PC-9 (cell line): ENCODE results near the gene KCTD13. TPM values are rescaled to one million over a fixed set of nuclear protein-coding genes. Genes with fewer than 3 reads are reported as not detected.
"Not testable (repeated sequence)": the region's sequence is repeated elsewhere in the genome, so short reads cannot be mapped to it uniquely, and the experiment has no call there.

ENCODE experiments used
- BruUV-seq: library from RNA; stranded (reverse); fragments of 400-500 nt; replicated peaks from 2 replicates; lab custom pipeline; 2021; lab: Mats Ljungman, UMichigan
- CTCF ChIA-PET: fragments of 300-600 bp; sonication (Branson Sonifier 250); formaldehyde crosslinking; loops from one replicate; lab custom pipeline; 2022; ENCODE audit warnings: antibody characterized with exemption; lab: Charles Lee
- POLR2A ChIA-PET: fragments of 300-600 bp; sonication (Branson Sonifier 250); formaldehyde crosslinking; loops from one replicate; lab custom pipeline; 2022; ENCODE audit warnings: antibody characterized with exemption; ENCODE audit not compliant: unreplicated experiment; lab: Charles Lee
- DNase-seq, 2 experiments: peaks; one replicate each; pipeline versions ENCODE4 v3.0.0 to v3.0.0-alpha.2; 2015 to 2022; ENCODE audit warnings: mixed read lengths in 1 of 2
- H2AFZ ChIP-seq: fragments of 200-600 bp; sonication (generic); 2 replicates; pipeline ENCODE4 v1.8.1; 2017; ENCODE audit warnings: antibody characterized with exemption
- H3F3A ChIP-seq: fragments of 200-600 bp; sonication (generic); 2 replicates; pipeline ENCODE4 v1.8.1; 2017; ENCODE audit warnings: antibody characterized with exemption, mild to moderate bottlenecking, low read depth; ENCODE audit not compliant: insufficient read depth
- H3K27ac ChIP-seq: fragments of 200-600 bp; sonication (generic); 2 replicates; pipeline ENCODE4 v1.6.1; 2016; ENCODE audit warnings: mixed run types
- H3K27me3 ChIP-seq: fragments of 200-600 bp; sonication (generic); 2 replicates; pipeline ENCODE4 v1.6.1; 2016; ENCODE audit warnings: low read depth, mixed run types; ENCODE audit not compliant: insufficient read depth
- H3K36me3 ChIP-seq: fragments of 200-600 bp; sonication (generic); 2 replicates; pipeline ENCODE4 v1.6.1; 2016; ENCODE audit warnings: low read depth, mixed run types
- H3K4me1 ChIP-seq: fragments of 200-600 bp; sonication (generic); replicated peaks from 2 replicates; pipeline ENCODE4 v1.6.1; 2016; ENCODE audit warnings: mixed run types; ENCODE audit not compliant: insufficient read depth
- H3K4me2 ChIP-seq: fragments of 200-600 bp; sonication (generic); 2 replicates; pipeline ENCODE4 v1.6.1; 2017; ENCODE audit warnings: mixed run types
- H3K4me3 ChIP-seq: fragments of 200-600 bp; sonication (generic); 2 replicates; pipeline ENCODE4 v1.6.1; 2016; ENCODE audit warnings: mixed run types
- H3K79me2 ChIP-seq: fragments of 200-600 bp; sonication (generic); 2 replicates; pipeline ENCODE4 v1.6.1; 2017; ENCODE audit warnings: low read depth, mixed run types
- H3K9me2 ChIP-seq: fragments of 200-600 bp; sonication (generic); 2 replicates; pipeline ENCODE4 v1.8.1; 2017; ENCODE audit warnings: mild to moderate bottlenecking; ENCODE audit not compliant: insufficient read depth
- H3K9me3 ChIP-seq: fragments of 200-600 bp; sonication (generic); 2 replicates; pipeline ENCODE4 v1.8.1; 2016; ENCODE audit warnings: low read depth; ENCODE audit not compliant: insufficient read depth
- H4K20me1 ChIP-seq: fragments of 200-600 bp; sonication (generic); 2 replicates; pipeline ENCODE4 v1.8.1; 2017; ENCODE audit not compliant: insufficient read depth
- CTCF ChIP-seq: fragments of 200-600 bp; sonication (generic); conservative IDR thresholded peaks from 2 replicates; pipeline ENCODE4 v1.6.1; 2017; ENCODE audit warnings: mixed run types, antibody characterized with exemption, mild to moderate bottlenecking, moderate library complexity
- EZH2 ChIP-seq: fragments of 200-600 bp; sonication (generic); IDR thresholded peaks from 2 replicates; pipeline ENCODE4 v1.8.0; 2017; ENCODE audit warnings: antibody characterized with exemption, low read depth
- intact Hi-C: fragments of 100-400 bp; cut with micrococcal nuclease; formaldehyde crosslinking; loops from one replicate; pipeline ENCODE4 v1.10.0; 2022; ENCODE audit not compliant: unreplicated experiment
- total RNA-seq: library from RNA; stranded (reverse); gene quantifications from 2 replicates; pipeline ENCODE4 v1.2.3, GENCODE V29; 2021

Gene KCTD13
- total RNA-seq, 1 experiment from 2014 or later: 52.7 TPM

- POLR2A ChIA-PET: no interaction called here
Measured at GRCh38 chr16:29912087-29912486, 13.9 kb downstream of the KCTD13 start.

GRCh38 chr16:29911676-29912010 is 14.4 kb downstream of the KCTD13 start:
- ChIA-PET POLR2A (no interaction called here), CTCF (no interaction called here)
- Histone ChIP-seq H3K79me2 (no peaks in the 10 kb centered on the region), H3K4me1 (peaks cover 16% of the 10 kb centered on the region), H3K9me2 (no peaks in the 10 kb centered on the region), H3K4me2 (no peak overlapping the region), H3K36me3 (0 out of 2 replicates have a peak, but pooled peaks cover under 1% of the 10 kb centered on the region), H3K4me3 (no peak overlapping the region), H3K27me3 (no peaks in the 10 kb centered on the region), H3F3A (peaks cover 23% of the 10 kb centered on the region; the same call in 1 of the 2 replicates), H4K20me1 (no peaks in the 10 kb centered on the region), H3K27ac (no peak overlapping the region), H2AFZ (no peak overlapping the region), H3K9me3 (no peaks in the 10 kb centered on the region)
- no TSS peak for BruUV-seq
- no peak for TF ChIP-seq CTCF
- no peak for TF ChIP-seq EZH2
- intact Hi-C loops: no loop called here
- DNase-seq: no peak

More at GRCh38 chr16:29912087-29912486, 13.9 kb downstream of the KCTD13 start:
- Histone ChIP-seq H3K4me3 (no peak overlapping the region), H3K4me2 (no peak overlapping the region), H3K27me3 (no peaks in the 10 kb centered on the region), H3K4me1 (peaks cover 16% of the 10 kb centered on the region), H3F3A (peaks cover 27% of the 10 kb centered on the region), H3K27ac (no peak overlapping the region), H2AFZ (no peak overlapping the region), H3K9me2 (no peaks in the 10 kb centered on the region), H4K20me1 (no peaks in the 10 kb centered on the region), H3K36me3 (peaks cover 5% of the 10 kb centered on the region; the same call in 1 of the 2 replicates), H3K79me2 (no peaks in the 10 kb centered on the region), H3K9me3 (no peaks in the 10 kb centered on the region)
- intact Hi-C loops: no loop called here
- no TSS peak for BruUV-seq
- no peak for DNase-seq
- TF ChIP-seq EZH2 (no peak), CTCF (no peak)
- CTCF ChIA-PET: no interaction called here

GRCh38 chr16:29910819-29911675 is 15.0 kb downstream of the KCTD13 start:
- Histone ChIP-seq H3F3A (peaks cover 17% of the 10 kb centered on the region; the same call in 1 of the 2 replicates), H3K79me2 (no peaks in the 10 kb centered on the region), H4K20me1 (no peaks in the 10 kb centered on the region), H3K27me3 (no peaks in the 10 kb centered on the region), H2AFZ (no peak overlapping the region), H3K4me2 (no peak overlapping the region), H3K36me3 (no peaks in the 10 kb centered on the region), H3K4me3 (no peak overlapping the region), H3K9me3 (no peaks in the 10 kb centered on the region), H3K9me2 (no peaks in the 10 kb centered on the region), H3K27ac (no peak overlapping the region), H3K4me1 (peaks cover 11% of the 10 kb centered on the region)
- POLR2A ChIA-PET: no interaction called here
- BruUV-seq: no TSS peak
- DNase-seq: no peak
- intact Hi-C loops: no loop called here
- no peak for TF ChIP-seq CTCF
- TF ChIP-seq EZH2: no peak
- CTCF ChIA-PET: no interaction called here

GRCh38 chr16:29909851-29910250 is 16.2 kb downstream of the KCTD13 start:
- H3K4me2 ChIP-seq, H3K9me2 ChIP-seq, H2AFZ ChIP-seq, H3K27me3 ChIP-seq, H3K27ac ChIP-seq, H3K4me1 ChIP-seq, H3K4me3 ChIP-seq, intact Hi-C loops, H4K20me1 ChIP-seq, H3K36me3 ChIP-seq, H3F3A ChIP-seq, H3K79me2 ChIP-seq, H3K9me3 ChIP-seq, BruUV-seq, DNase-seq: not testable (repeated sequence)
- ChIA-PET CTCF (interaction anchor here (0.6 kb wide), 2 partner anchors 11 to 210 kb away, joined by 5 to 11 read pairs; partner anchors contain the start of gene SEZ6L2), POLR2A (interaction anchor here (0.6 kb wide), 1 partner anchor 15 kb away, joined by 10 read pairs; no protein-coding TSS in a partner anchor)
